Measurements from ENCODE around the gene AQP12A.
"Not testable (repeated sequence)": the region's sequence is repeated elsewhere in the genome, so short reads cannot be mapped to it uniquely, and the experiment has no call there.

Gene AQP12A

DNA sequence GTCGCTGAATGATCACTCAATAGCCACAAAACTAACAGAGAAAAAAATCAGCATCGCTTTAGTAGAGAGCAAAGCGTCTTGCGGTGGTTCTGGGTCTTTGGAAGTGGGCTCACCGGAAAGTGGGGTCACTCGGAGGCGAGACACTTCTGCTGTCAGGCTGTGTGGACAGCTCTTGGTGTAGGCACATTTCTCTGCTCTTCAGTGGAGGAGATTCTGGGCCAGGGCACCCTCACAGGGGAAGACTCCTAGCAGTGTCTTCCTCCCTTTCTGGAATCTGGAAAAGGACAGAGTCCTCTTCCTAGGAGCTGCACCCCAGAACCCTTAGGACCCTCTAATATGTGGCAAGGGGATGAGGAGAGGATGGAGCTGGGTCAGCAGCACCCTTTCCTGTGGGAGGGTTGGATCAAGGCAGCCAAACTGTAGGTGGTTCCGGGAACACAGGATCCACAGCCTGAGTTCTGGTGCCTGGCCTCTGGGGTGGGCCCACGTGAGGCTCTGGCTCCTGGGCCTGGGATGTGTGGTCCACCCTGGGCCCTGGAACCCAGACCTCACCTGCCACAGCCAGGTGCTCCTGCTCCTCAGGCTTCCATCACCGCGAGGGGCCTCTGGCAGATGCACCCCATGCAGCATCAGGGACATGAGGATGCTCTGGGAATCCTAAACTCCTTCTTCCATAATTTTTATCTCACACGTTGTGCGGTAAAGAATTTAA, 41.3 kb upstream of the AQP12A start:
- H3K27me3 ChIP-seq (ENCODE audit: low read length) = no peaks in the 10 kb centered on the region
- H2AFZ ChIP-seq (ENCODE audit: low read depth, low read length, severe bottlenecking) = no peak overlapping the region
- no peak overlapping the region for H3K4me2 ChIP-seq (ENCODE audit: low read depth, low read length, poor library complexity, severe bottlenecking)
- no peak overlapping the region for H3K27ac ChIP-seq (ENCODE audit: low read depth, low read length)
- H3K9me2 ChIP-seq (replicated peaks; ENCODE audit: insufficient read depth, low read length) = no peaks in the 10 kb centered on the region
- no peaks in the 10 kb centered on the region for H4K20me1 ChIP-seq (ENCODE audit: low read depth, low read length)
- no peaks in the 10 kb centered on the region for H3K9me3 ChIP-seq (ENCODE audit: insufficient read depth, low read length)
- no peak overlapping the region for H3K9ac ChIP-seq (ENCODE audit: low read length)
- no peaks in the 10 kb centered on the region for H3F3A ChIP-seq (ENCODE audit: insufficient read depth)
- TF ChIP-seq EZH2phosphoT487 (conservative IDR thresholded peaks at IDR 0.05; ENCODE audit: low read length) = no peak
- TF ChIP-seq, protein P1, sequence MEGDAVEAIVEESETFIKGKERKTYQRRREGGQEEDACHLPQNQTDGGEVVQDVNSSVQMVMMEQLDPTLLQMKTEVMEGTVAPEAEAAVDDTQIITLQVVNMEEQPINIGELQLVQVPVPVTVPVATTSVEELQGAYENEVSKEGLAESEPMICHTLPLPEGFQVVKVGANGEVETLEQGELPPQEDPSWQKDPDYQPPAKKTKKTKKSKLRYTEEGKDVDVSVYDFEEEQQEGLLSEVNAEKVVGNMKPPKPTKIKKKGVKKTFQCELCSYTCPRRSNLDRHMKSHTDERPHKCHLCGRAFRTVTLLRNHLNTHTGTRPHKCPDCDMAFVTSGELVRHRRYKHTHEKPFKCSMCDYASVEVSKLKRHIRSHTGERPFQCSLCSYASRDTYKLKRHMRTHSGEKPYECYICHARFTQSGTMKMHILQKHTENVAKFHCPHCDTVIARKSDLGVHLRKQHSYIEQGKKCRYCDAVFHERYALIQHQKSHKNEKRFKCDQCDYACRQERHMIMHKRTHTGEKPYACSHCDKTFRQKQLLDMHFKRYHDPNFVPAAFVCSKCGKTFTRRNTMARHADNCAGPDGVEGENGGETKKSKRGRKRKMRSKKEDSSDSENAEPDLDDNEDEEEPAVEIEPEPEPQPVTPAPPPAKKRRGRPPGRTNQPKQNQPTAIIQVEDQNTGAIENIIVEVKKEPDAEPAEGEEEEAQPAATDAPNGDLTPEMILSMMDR (IDR thresholded peaks at IDR 0.05; ENCODE audit: insufficient read depth, low read length, poor library complexity, severe bottlenecking) = no peak
- no peak overlapping the region for H3K4me3 ChIP-seq (ENCODE audit: insufficient read depth, low read length, poor library complexity, severe bottlenecking)
- H3K79me2 ChIP-seq (ENCODE audit: insufficient read depth, low read length) = no peaks in the 10 kb centered on the region
- no peaks in the 10 kb centered on the region for H3K36me3 ChIP-seq (ENCODE audit: low read length)

DNA sequence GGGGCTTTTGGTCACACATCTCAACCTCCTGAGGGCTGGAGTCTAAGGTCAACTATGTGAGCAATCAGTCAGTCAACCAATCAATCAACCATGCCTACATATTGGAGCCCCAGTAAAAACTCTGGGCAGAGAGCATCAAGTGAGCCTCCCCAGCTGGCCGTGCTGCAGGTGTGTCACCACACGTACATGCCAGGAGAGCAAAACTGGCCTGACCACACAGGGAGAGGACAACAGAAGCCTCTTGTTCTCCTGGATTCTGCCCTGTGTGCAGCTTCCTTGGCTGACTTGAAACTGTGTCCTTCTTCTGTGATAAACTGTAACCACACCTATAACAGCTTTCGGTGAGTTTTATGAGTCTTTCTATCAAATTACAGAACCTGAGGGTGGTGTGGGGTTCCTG, 40.5 kb upstream of the AQP12A start:
- TF ChIP-seq, protein P1 (IDR thresholded peaks at IDR 0.05; ENCODE audit: insufficient read depth, low read length, poor library complexity, severe bottlenecking) = no peak
- TF ChIP-seq EZH2phosphoT487 (conservative IDR thresholded peaks at IDR 0.05; ENCODE audit: low read length) = no peak
- H3K79me2 ChIP-seq (ENCODE audit: insufficient read depth, low read length) = no peaks in the 10 kb centered on the region
- H2AFZ ChIP-seq (ENCODE audit: low read depth, low read length, severe bottlenecking) = no peak overlapping the region
- H3K4me2 ChIP-seq (ENCODE audit: low read depth, low read length, poor library complexity, severe bottlenecking) = no peak overlapping the region
- H3K9ac ChIP-seq (ENCODE audit: low read length) = no peak overlapping the region
- no peaks in the 10 kb centered on the region for H3F3A ChIP-seq (ENCODE audit: insufficient read depth)
- no peaks in the 10 kb centered on the region for H3K27me3 ChIP-seq (ENCODE audit: low read length)
- H3K27ac ChIP-seq (ENCODE audit: low read depth, low read length) = no peak overlapping the region
- no peaks in the 10 kb centered on the region for H4K20me1 ChIP-seq (ENCODE audit: low read depth, low read length)
- H3K9me2 ChIP-seq (replicated peaks; ENCODE audit: insufficient read depth, low read length) = no peaks in the 10 kb centered on the region
- no peak overlapping the region for H3K4me3 ChIP-seq (ENCODE audit: insufficient read depth, low read length, poor library complexity, severe bottlenecking)
- H3K36me3 ChIP-seq (ENCODE audit: low read length) = no peaks in the 10 kb centered on the region
- H3K9me3 ChIP-seq (ENCODE audit: insufficient read depth, low read length) = no peaks in the 10 kb centered on the region

DNA sequence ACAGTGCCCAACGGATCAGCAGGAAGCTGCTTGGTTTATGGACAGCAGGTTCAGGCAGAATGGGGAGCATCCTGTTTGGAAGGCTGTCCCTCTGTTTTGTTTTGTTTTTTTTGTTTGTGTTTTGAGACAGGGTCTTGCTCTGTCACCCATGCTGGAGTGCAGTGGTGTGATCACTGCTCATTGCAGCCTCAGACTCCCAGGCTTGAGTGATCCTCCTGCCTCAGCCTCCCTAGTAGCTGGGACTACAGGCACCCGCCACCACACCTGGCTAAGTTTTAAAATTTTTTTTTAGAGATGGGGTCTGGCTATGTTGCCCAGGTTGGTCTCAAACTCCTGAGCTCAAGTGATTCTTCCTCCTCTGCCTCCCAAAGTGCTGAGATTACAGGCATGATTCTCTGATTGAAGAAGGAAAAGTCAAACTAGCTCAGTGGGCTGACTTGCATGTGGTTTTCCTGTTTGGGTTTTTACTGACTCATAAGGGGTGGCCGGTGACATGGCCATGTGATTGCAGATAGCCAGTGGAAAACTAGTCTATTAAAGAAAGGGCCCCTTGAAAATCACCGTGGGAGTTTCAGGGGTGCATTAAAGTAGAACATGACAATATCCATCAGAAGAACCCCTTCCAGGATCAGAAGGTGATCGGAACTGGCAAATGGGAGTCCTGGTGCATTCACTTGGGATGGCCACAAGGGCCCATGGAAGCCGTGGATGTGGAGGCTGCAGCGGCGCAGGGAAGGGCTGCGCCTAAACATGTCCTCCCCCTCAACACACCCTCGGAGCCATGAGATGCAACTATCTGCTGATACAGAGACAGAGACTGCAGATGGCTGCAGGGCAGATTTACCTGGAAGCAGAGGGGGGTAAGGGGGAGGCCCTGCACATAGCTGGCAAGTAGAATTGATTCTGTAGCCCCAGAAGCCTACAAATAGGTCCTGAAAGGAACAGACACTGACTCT, 35.5 kb upstream of the AQP12A start:
- Histone ChIP-seq H3K9ac (ENCODE audit: low read length) (no peak overlapping the region), H4K20me1 (ENCODE audit: low read depth, low read length) (no peaks in the 10 kb centered on the region), H3K4me2 (ENCODE audit: low read depth, low read length, poor library complexity, severe bottlenecking) (no peak overlapping the region), H3K9me2 (replicated peaks; ENCODE audit: insufficient read depth, low read length) (no peaks in the 10 kb centered on the region), H3K9me3 (ENCODE audit: insufficient read depth, low read length) (no peaks in the 10 kb centered on the region), H3F3A (ENCODE audit: insufficient read depth) (no peaks in the 10 kb centered on the region), H3K79me2 (ENCODE audit: insufficient read depth, low read length) (no peaks in the 10 kb centered on the region), H3K36me3 (ENCODE audit: low read length) (no peaks in the 10 kb centered on the region), H3K27ac (ENCODE audit: low read depth, low read length) (no peak overlapping the region), H3K27me3 (ENCODE audit: low read length) (no peaks in the 10 kb centered on the region), H2AFZ (ENCODE audit: low read depth, low read length, severe bottlenecking) (no peak overlapping the region), H3K4me3 (ENCODE audit: insufficient read depth, low read length, poor library complexity, severe bottlenecking) (no peak overlapping the region)
- no peak for TF ChIP-seq EZH2phosphoT487 (conservative IDR thresholded peaks at IDR 0.05; ENCODE audit: low read length)
- TF ChIP-seq, protein P1 (IDR thresholded peaks at IDR 0.05; ENCODE audit: insufficient read depth, low read length, poor library complexity, severe bottlenecking) = no peak

DNA sequence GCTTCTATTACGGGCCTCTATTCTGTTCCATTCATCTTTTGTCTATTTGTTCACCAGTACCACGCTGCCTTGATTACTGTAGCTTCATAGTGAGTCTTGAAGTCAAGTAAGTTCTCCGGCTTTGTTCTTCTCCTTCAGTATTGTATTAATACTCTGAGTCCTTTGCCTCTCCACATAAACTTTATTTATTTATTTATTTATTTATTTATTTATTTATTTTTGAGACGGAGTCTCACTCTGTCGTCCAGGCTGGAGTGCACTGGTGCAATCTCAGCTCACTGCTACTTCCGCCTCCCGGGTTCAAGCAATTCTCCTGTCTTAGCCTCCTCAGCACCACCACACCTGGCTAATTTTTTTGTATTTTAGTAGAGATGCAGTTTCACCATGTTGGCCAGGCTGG, 31.8 kb upstream of the AQP12A start:
- H3K27me3 ChIP-seq (ENCODE audit: low read length); H4K20me1 ChIP-seq (ENCODE audit: low read depth, low read length); H3K27ac ChIP-seq (ENCODE audit: low read depth, low read length); H3K9me2 ChIP-seq (replicated peaks; ENCODE audit: insufficient read depth, low read length); H3K4me3 ChIP-seq (ENCODE audit: insufficient read depth, low read length, poor library complexity, severe bottlenecking); H3K79me2 ChIP-seq (ENCODE audit: insufficient read depth, low read length); H3K9ac ChIP-seq (ENCODE audit: low read length); H3K36me3 ChIP-seq (ENCODE audit: low read length); H3K4me2 ChIP-seq (ENCODE audit: low read depth, low read length, poor library complexity, severe bottlenecking); H2AFZ ChIP-seq (ENCODE audit: low read depth, low read length, severe bottlenecking); H3K9me3 ChIP-seq (ENCODE audit: insufficient read depth, low read length); H3F3A ChIP-seq (ENCODE audit: insufficient read depth): not testable (repeated sequence)
